ENCODE results near the gene ZFYVE16. TPM values are rescaled to one million over a fixed set of nuclear protein-coding genes. Genes with fewer than 3 reads are reported as not detected.

The ZFYVE16 gene
- total RNA-seq, 1 donor from 2014 or later = 56.3 TPM

DNA sequence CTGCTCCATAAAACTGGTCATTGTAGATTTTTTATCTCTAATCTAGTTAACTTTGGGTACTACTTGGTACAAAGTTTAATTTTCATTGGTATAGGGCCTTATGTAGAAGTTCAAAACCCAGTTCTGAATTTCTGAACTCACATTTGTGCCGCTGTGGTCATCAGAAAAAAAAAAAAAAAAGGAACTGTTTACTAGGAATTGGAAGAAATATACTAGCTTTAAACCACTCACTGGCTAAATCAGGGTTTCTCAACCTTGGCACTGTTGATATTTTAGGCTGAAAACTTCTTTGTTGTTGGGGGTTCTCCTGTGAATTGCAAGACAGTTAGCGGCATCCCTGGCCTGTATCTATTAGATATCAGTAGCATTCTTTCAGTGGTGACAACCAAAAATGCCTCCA is 4.1 kb upstream of the ZFYVE16 start:
- Mint-ChIP-seq H3K27ac (ENCODE audit: unreplicated experiment) (no peak overlapping the region), H3K27me3 (ENCODE audit: low read depth) (no peaks in the 10 kb centered on the region), H3K9me3 (ENCODE audit: low read depth) (no peaks in the 10 kb centered on the region), H3K4me1 (ENCODE audit: low read depth) (peaks cover 8% of the 10 kb centered on the region), H3K4me3 (ENCODE audit: unreplicated experiment) (no peak overlapping the region), H3K36me3 (ENCODE audit: low read depth) (no peaks in the 10 kb centered on the region)
- no peak for DNase-seq (ENCODE audit: low spot score)
- TF ChIP-seq, protein P1, sequence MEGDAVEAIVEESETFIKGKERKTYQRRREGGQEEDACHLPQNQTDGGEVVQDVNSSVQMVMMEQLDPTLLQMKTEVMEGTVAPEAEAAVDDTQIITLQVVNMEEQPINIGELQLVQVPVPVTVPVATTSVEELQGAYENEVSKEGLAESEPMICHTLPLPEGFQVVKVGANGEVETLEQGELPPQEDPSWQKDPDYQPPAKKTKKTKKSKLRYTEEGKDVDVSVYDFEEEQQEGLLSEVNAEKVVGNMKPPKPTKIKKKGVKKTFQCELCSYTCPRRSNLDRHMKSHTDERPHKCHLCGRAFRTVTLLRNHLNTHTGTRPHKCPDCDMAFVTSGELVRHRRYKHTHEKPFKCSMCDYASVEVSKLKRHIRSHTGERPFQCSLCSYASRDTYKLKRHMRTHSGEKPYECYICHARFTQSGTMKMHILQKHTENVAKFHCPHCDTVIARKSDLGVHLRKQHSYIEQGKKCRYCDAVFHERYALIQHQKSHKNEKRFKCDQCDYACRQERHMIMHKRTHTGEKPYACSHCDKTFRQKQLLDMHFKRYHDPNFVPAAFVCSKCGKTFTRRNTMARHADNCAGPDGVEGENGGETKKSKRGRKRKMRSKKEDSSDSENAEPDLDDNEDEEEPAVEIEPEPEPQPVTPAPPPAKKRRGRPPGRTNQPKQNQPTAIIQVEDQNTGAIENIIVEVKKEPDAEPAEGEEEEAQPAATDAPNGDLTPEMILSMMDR (IDR thresholded peaks at IDR 0.05) = no peak

DNA sequence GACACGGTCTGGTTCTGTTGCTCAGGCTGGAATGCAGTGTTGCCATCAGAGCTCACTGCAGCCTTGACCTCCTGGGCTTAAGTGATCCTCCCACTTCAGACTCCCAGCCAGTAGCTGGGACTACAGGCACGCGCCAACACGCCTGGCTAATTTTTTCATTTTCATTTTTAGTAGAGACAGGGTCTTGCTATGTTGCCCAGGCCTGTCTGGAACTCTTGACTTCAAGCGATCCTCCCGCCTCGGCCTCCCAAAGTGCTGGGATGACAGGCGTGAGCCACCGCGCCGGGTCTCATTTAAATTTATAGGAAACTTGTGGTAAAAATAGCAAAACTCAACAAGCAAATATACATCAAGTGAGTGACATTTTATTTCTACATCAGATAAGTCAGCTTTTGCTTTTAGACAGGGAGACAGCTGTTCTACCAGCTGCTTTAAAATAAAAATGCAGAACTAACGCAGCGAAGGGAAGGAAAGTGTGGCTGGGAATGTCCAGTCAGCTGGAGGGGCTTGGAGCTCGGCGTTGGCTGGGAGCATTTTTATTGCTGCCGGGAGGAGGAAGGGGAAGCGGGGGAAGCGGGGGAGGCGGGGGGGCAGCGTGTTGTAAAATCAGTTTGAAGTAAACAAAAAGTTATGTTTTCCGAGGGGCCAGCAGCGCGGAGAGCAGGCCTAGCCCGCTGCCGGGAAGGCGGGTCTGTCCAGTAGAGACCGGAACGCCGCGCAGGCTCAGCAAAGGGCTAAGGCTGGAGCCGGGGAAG is 707 bp upstream of the ZFYVE16 start:
- Mint-ChIP-seq H3K36me3 (ENCODE audit: low read depth) (peaks cover 2% of the 10 kb centered on the region), H3K9me3 (ENCODE audit: low read depth) (no peaks in the 10 kb centered on the region), H3K4me1 (ENCODE audit: low read depth) (peaks cover 33% of the 10 kb centered on the region), H3K27me3 (ENCODE audit: low read depth) (no peaks in the 10 kb centered on the region), H3K4me3 (ENCODE audit: unreplicated experiment) (peak overlapping the region; percentile 84), H3K27ac (ENCODE audit: unreplicated experiment) (peak overlapping the region; percentile 99)
- TF ChIP-seq, protein P1 (IDR thresholded peaks at IDR 0.05) = no peak
- no peak for DNase-seq (ENCODE audit: low spot score)

DNA sequence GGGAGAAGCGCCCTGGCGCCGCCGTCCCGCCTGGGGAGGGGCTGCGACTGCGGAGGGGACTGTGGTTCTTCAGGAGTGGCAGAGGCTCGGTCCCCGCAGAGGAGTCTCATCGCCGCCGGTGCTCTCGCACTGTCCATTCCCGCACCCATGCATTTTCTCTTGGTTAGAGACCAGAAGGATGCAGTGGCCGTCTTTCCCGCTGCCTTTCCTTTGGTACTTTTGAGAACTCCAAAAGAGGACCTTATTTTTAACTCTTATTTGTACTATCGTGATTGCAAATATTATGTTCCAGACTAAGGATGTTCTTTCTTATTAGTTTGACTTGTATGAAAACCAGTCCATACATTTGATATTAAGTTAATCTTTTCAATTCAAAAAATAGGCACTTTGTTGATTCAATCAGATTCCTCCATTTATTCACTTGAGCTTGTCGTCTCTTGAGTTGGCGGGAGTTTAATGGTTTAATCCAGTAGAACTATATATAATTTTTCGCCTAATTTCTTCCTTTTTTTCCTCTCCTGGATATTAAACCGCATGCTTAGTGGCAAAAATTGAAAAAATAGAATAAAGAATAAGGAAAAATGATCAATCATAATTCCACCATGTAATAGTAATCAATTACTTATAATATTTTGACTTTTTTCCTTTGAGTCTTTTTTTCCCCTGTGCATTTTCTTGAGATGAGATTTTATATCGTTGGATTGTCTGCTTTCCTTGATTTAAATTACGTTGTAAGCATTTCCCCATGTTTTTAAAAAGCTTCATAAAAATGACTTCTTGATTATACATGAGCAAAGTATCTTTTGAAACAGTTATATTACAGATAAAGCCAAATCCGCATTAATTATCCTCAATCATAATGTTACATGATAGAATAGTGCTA is 861 bp downstream of the ZFYVE16 start:
- peaks cover 33% of the 10 kb centered on the region for H3K4me1 Mint-ChIP-seq (ENCODE audit: low read depth)
- TF ChIP-seq, protein P1 (IDR thresholded peaks at IDR 0.05) = peak; percentile 7
- peaks cover 2% of the 10 kb centered on the region for H3K36me3 Mint-ChIP-seq (ENCODE audit: low read depth)
- DNase-seq (ENCODE audit: low spot score) = no peak
- H3K27ac Mint-ChIP-seq (ENCODE audit: unreplicated experiment) = peak overlapping the region; percentile 99
- no peaks in the 10 kb centered on the region for H3K9me3 Mint-ChIP-seq (ENCODE audit: low read depth)
- no peaks in the 10 kb centered on the region for H3K27me3 Mint-ChIP-seq (ENCODE audit: low read depth)
- peak overlapping the region; percentile 84 for H3K4me3 Mint-ChIP-seq (ENCODE audit: unreplicated experiment)

DNA sequence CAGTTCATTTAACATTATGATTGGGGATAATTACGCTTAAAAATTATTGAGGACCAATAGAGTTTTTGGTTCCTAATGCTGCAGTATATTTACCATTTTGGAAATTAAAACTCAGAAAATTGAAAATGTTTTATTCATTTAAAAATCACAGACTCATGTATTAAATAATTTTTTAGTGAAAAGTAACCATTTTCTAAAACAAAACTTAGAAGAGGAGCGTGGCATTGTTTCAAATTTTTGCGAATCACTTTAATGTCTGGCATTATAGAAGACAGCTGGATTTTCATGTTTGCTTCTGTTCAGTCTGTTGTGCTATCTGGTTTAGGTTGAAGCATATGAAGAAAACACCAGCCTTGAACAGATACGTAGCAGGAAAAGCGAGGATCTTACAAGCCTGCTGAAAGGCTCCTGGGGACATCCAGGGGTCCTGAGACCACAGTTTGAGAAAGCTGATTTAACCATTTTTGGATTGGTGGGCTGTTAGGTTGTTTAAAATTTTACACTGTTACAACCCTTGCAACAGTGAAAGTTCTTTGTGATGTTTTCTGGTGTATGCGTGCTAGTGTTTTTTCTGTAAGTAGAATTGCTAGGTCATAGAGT is 1.6 kb downstream of the ZFYVE16 start:
- Mint-ChIP-seq H3K4me3 (ENCODE audit: unreplicated experiment) (peak overlapping the region; percentile 84), H3K27ac (ENCODE audit: unreplicated experiment) (peak overlapping the region; percentile 99), H3K4me1 (ENCODE audit: low read depth) (peaks cover 33% of the 10 kb centered on the region), H3K9me3 (ENCODE audit: low read depth) (no peaks in the 10 kb centered on the region), H3K36me3 (ENCODE audit: low read depth) (peaks cover 4% of the 10 kb centered on the region), H3K27me3 (ENCODE audit: low read depth) (no peaks in the 10 kb centered on the region)
- no peak for DNase-seq (ENCODE audit: low spot score)
- TF ChIP-seq, protein P1 (IDR thresholded peaks at IDR 0.05) = no peak

All from chondrocyte (in vitro differentiated cells).